LNCaP clone FGC (cell line): ENCODE measurements around the gene CD3G.

Source experiments
- DNase-seq: peaks from one replicate; pipeline ENCODE4 v3.0.0-alpha.2; 2011; ENCODE audit warnings: low read depth
- H3K4me3 ChIP-seq: 2 replicates; pipeline ENCODE4 v1.5.1; 2011; ENCODE audit warnings: mild to moderate bottlenecking, low read depth, low read length, control low read depth
- CTCF ChIP-seq: IDR thresholded peaks from 2 replicates; pipeline ENCODE4 v1.5.1; 2012; ENCODE audit warnings: mild to moderate bottlenecking; ENCODE audit not compliant: control insufficient read depth, insufficient read depth; ENCODE audit errors: extremely low read depth

The CD3G gene

GRCh38 chr11:118373871-118374270 is 29.7 kb downstream of the CD3G start:
- no peak for TF ChIP-seq CTCF
- no peak overlapping the region for H3K4me3 ChIP-seq
- no peak for DNase-seq

GRCh38 chr11:118374729-118375128 is 30.6 kb downstream of the CD3G start:
- TF ChIP-seq CTCF: no peak
- no peak for DNase-seq
- H3K4me3 ChIP-seq: no peak overlapping the region

GRCh38 chr11:118375978-118376377 is 31.8 kb downstream of the CD3G start:
- H3K4me3 ChIP-seq: no peak overlapping the region
- no peak for TF ChIP-seq CTCF
- DNase-seq: no peak

- DNase-seq: peak; percentile 87
- H3K4me3 ChIP-seq: no peak overlapping the region
- no peak for TF ChIP-seq CTCF
Observed at GRCh38 chr11:118379497-118379896, 35.4 kb downstream of the CD3G start.

- no peak for TF ChIP-seq CTCF
- H3K4me3 ChIP-seq: no peak overlapping the region
- no peak for DNase-seq
Observed at GRCh38 chr11:118380571-118380970, 36.4 kb downstream of the CD3G start.

- TF ChIP-seq CTCF: no peak
- H3K4me3 ChIP-seq: no peak overlapping the region
- DNase-seq: no peak
Observed at GRCh38 chr11:118382954-118383353, 38.8 kb downstream of the CD3G start.

- DNase-seq: no peak
- H3K4me3 ChIP-seq: no peak overlapping the region
- TF ChIP-seq CTCF: no peak
Observed at GRCh38 chr11:118383657-118384056, 39.5 kb downstream of the CD3G start.
